Thyroid gland (tissue), 4 donors: ENCODE results near the gene MYMX. TPM values are rescaled to one million over a fixed set of nuclear protein-coding genes. Genes with fewer than 3 reads are reported as not detected.

Source experiments
- DNase-seq, 2 donors: peaks; one replicate each; pipeline ENCODE4 v3.0.0-alpha.2; 2019
- H3K27ac ChIP-seq, 3 donors: fragments of 200-600 bp; sonication (generic); 1 replicate in 2 of 3; 2 replicates in 1 of 3; pipeline ENCODE4 v1.5.1; 2016 to 2019; ENCODE audit warnings: mild to moderate bottlenecking in 1 of 3, moderate library complexity in 1 of 3
- H3K27me3 ChIP-seq: fragments of 200-600 bp; sonication (generic); one replicate; pipeline ENCODE4 v1.5.1; 2019
- H3K36me3 ChIP-seq, 2 donors: fragments of 200-600 bp; sonication (generic); one replicate each; pipeline ENCODE4 v1.5.1; 2016 to 2019
- H3K4me1 ChIP-seq, 2 donors: fragments of 200-600 bp; sonication (generic); one replicate each; pipeline ENCODE4 v1.5.1; 2017 to 2019
- H3K4me3 ChIP-seq, 3 donors: fragments of 200-600 bp; sonication (generic); replicated peaks in 1 of 3; 1 replicate in 2 of 3; 2 replicates in 1 of 3; pipeline ENCODE4 v1.5.1; 2016; ENCODE audit warnings: mild to moderate bottlenecking in 1 of 3
- H3K9me3 ChIP-seq: fragments of 200-600 bp; sonication (generic); one replicate; pipeline ENCODE4 v1.5.1; 2017
- POLR2A ChIP-seq, 2 donors: fragments of 450-650 bp; IDR thresholded peaks; one replicate each; pipeline ENCODE4 v1.6.1; 2017; ENCODE audit warnings: antibody characterized with exemption in 2 of 2, mild to moderate bottlenecking in 2 of 2, moderate library complexity in 1 of 2
- WGBS, 2 donors: methylation state at CpG; one replicate each; pipeline ENCODE4 v1.1.5; 2017; 5-methylcytosine and 5-hydroxymethylcytosine counted together
- intact Hi-C: fragments of 100-400 bp; cut with DNase I; formaldehyde crosslinking; loops from one replicate; pipeline ENCODE4 v1.15.1; 2023
- total RNA-seq, 4 donors: library from RNA; depleted of rRNA; stranded (reverse); fragments of >200 nt; gene quantifications; one replicate each; pipeline ENCODE4 v1.2.3, GENCODE V29; 2016
- TF ChIP-seq, protein P1 (sequence below), 6 experiments: fragments of 200-600 bp in 3 of 6; fragments of 450-650 bp in 3 of 6; sonication (generic) in 3 of 6; IDR thresholded peaks; one replicate each; pipeline ENCODE4 v1.5.1; 2016 to 2019; ENCODE audit warnings: antibody characterized with exemption in 6 of 6, mild to moderate bottlenecking in 2 of 6, inconsistent platforms in 1 of 6, moderate library complexity in 1 of 6

The MYMX gene
- total RNA-seq, 4 donors from 2014 or later, result not detected

DNA sequence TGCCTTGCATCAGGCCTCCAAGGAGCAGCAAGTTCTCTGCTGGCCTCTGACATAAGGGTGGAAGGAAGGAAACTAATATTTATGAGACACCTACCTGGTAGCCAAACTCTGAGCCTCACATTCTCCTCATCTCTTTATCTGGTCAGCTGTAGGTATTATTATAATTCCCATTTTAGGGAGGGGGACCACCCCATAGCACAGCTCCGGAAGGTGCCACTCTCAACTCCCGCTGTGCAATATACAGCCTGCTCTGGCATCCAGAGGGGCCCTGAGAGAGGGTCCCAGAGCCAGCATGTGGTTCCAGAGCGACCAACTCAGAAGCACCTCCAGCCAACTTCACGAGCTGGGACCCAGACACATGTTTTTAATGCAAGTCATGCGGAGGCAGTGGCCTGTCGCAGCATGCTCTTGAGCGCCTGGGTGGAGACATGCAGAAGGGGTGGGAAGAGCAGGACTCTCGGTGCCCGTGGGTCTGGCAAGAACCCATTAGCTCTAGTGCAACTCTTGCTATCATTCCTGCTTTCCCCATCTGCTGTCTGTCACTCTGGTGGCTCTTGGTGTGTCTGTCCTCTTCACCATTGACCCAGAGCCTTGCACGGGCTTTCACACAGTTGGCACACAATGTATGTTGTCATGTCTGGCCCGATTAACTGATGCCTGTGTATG lies 15.0 kb upstream of the MYMX start:
- no peaks in the 10 kb centered on the region for H3K27me3 ChIP-seq
- H3K4me3 ChIP-seq, result no peak overlapping the region
- no peaks in the 10 kb centered on the region for H3K36me3 ChIP-seq
- WGBS, 2 donors, result 53 to 80% methylated on average over 10 to 11 of the region's 11 CpGs
- H3K4me1 ChIP-seq, result peaks cover 3 to 8% of the 10 kb centered on the region in 2 donors
- peak in 1 of 2 donors; percentile 34 for TF ChIP-seq POLR2A (IDR thresholded peaks at IDR 0.05)
- TF ChIP-seq, protein P1, sequence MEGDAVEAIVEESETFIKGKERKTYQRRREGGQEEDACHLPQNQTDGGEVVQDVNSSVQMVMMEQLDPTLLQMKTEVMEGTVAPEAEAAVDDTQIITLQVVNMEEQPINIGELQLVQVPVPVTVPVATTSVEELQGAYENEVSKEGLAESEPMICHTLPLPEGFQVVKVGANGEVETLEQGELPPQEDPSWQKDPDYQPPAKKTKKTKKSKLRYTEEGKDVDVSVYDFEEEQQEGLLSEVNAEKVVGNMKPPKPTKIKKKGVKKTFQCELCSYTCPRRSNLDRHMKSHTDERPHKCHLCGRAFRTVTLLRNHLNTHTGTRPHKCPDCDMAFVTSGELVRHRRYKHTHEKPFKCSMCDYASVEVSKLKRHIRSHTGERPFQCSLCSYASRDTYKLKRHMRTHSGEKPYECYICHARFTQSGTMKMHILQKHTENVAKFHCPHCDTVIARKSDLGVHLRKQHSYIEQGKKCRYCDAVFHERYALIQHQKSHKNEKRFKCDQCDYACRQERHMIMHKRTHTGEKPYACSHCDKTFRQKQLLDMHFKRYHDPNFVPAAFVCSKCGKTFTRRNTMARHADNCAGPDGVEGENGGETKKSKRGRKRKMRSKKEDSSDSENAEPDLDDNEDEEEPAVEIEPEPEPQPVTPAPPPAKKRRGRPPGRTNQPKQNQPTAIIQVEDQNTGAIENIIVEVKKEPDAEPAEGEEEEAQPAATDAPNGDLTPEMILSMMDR (IDR thresholded peaks at IDR 0.05), result no peak
- intact Hi-C loops, result no loop called here
- DNase-seq, result peak; percentile 35 to 69
- peak overlapping the region in 1 of 3 donors; percentile 10 for H3K27ac ChIP-seq
- no peaks in the 10 kb centered on the region for H3K9me3 ChIP-seq

DNA sequence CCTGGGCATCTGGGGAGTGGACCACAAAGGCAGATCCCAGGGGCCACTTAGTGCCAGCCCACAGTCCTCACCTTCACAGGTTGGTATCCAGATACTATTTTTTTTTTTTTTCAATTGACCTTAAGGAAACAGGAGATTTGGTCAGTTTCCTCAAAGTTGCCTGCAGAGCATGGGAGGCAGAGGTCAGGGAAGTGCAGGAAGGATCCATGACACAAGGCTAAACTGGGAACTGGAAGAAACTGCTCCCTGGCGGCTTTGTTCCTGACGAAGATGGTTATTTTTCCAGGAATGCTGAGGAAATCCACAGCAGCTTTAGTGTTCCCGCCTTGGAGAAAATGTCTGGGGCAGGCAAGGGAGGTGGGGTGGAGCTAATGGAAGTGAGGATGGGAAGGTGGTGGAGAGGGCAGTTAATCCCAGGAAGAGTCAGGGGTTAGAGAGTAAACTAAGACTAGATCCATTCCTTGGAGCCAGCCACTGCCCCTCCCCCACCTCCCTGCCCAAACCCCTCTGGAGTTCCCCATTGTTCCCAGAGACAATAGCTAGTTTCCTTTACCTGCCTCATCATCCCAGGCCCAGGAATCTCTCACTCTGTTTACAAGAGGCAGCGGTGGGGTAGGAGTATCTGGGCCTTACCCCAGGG lies 14.3 kb upstream of the MYMX start:
- Histone ChIP-seq H3K36me3 (no peaks in the 10 kb centered on the region), H3K4me3 (no peak overlapping the region), H3K9me3 (no peaks in the 10 kb centered on the region), H3K27me3 (no peaks in the 10 kb centered on the region), H3K4me1 (peaks cover 3 to 8% of the 10 kb centered on the region in 2 donors), H3K27ac (peak overlapping the region in 1 of 3 donors; percentile 52)
- intact Hi-C loops, result no loop called here
- WGBS, 2 donors, result 88 to 96% methylated on average over 4 of the region's 4 CpGs
- TF ChIP-seq, protein P1 (IDR thresholded peaks at IDR 0.05), result no peak
- no peak for TF ChIP-seq POLR2A (IDR thresholded peaks at IDR 0.05)
- DNase-seq, result no peak

DNA sequence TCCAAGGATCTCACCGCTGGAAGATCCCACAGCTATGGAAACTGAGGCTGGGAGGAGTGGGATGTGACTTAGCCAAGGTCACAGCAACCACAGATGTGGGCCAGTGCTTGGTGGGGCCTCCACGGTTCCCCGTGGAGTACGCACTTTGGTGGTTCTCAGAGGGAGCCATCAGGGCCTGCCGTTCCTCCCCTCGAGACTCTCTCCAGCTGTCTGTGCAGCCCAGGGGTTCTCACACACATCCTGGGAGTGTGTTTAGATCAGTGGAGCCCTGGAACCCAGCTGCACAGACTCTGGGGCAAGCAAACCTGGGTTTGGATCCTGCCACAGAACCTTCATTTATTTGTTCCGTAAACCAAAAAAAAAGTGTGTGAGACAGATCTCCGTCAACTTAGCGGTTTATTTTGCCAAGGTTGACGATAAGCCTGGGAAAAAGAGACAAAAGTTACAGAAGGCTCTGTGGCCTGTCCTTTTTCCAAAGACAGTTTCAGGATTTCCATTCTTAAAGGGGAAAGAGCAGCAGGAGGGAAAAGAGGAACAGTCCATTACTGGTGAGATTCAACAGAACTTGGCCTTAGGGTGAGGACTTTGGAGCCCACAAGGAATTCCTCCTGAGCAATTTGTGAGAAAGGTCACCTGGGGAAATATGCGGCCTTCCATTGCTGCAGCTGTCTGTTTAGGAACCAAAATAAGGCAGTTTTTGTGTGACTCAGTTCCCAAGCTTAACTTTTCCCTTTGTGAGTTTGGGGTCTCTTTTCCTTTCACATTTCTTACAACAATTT lies 13.6 kb upstream of the MYMX start:
- H3K27ac ChIP-seq, result peak overlapping the region in 1 of 3 donors; percentile 52
- H3K4me3 ChIP-seq, result no peak overlapping the region
- H3K27me3 ChIP-seq, result no peaks in the 10 kb centered on the region
- no peaks in the 10 kb centered on the region for H3K9me3 ChIP-seq
- no peak for TF ChIP-seq POLR2A (IDR thresholded peaks at IDR 0.05)
- TF ChIP-seq, protein P1 (IDR thresholded peaks at IDR 0.05), result no peak
- intact Hi-C loops, result no loop called here
- DNase-seq, result no peak
- 90 to 91% methylated on average over 7 to 10 of the region's 11 CpGs for WGBS, 2 donors
- no peaks in the 10 kb centered on the region for H3K36me3 ChIP-seq
- H3K4me1 ChIP-seq, result peaks cover 3 to 8% of the 10 kb centered on the region in 2 donors

DNA sequence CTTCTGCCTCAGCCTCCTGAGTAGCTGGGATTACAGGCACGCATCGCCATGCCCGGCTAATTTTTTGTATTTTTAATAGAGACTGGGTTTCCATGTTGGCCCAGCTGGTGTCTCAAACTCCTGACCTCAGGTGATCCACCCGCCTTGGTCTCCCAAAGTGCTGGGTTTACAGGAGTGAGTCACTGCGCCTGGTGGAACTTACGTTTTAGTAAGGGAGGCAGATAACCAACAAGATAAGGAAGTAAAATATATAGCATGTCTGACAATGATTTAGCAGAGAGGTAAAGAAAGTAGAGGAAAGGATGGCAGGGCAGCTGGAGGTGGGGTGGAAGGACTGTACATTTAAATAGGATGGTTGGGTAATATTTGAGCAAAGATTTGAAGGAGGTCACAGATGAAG lies 12.8 kb upstream of the MYMX start:
- intact Hi-C loops, result no loop called here
- Histone ChIP-seq H3K27ac (no peak overlapping the region), H3K4me3 (no peak overlapping the region), H3K27me3 (no peaks in the 10 kb centered on the region), H3K9me3 (no peaks in the 10 kb centered on the region), H3K4me1 (peaks cover 3 to 8% of the 10 kb centered on the region in 2 donors), H3K36me3 (no peaks in the 10 kb centered on the region)
- TF ChIP-seq, protein P1 (IDR thresholded peaks at IDR 0.05), result no peak
- no peak for TF ChIP-seq POLR2A (IDR thresholded peaks at IDR 0.05)
- DNase-seq, result no peak
- WGBS, 2 donors, result 94 to 96% methylated on average over 6 of the region's 6 CpGs
